ENCODE data around the gene SH3BP4. TPM values are rescaled to one million over a fixed set of nuclear protein-coding genes. Genes with fewer than 3 reads are reported as not detected.

Gene SH3BP4
- total and polyA plus RNA-seq, 7 donors, result 4.8 to 22.8 (median 14.0) TPM

- no peak overlapping the region for H3K27ac ChIP-seq
- H3K9me3 ChIP-seq, result no peaks in the 10 kb centered on the region
- no peaks in the 10 kb centered on the region for H3K27me3 ChIP-seq
- no peak for DNase-seq
- H3K4me1 ChIP-seq, result no peaks in the 10 kb centered on the region
- TF ChIP-seq POLR2AphosphoS5 (IDR thresholded peaks at IDR 0.05) (no peak), CTCF (IDR thresholded peaks at IDR 0.05) (no peak), POLR2A (IDR thresholded peaks at IDR 0.05) (no peak), EP300 (IDR thresholded peaks at IDR 0.05) (no peak)
- intact Hi-C loops (cut with DNase I), result no loop called here
- H3K36me3 ChIP-seq, result no peaks in the 10 kb centered on the region
- WGBS, 2 donors, result 70 to 71% methylated on average over 2 of the region's 2 CpGs
- H3K4me3 ChIP-seq, result no peak overlapping the region
Measured at GRCh38 chr2:234911271-234911670, 40.5 kb upstream of the SH3BP4 start.

- no peak for DNase-seq
- WGBS, 2 donors, result 46 to 71% methylated on average over 3 of the region's 3 CpGs
- no peaks in the 10 kb centered on the region for H3K27me3 ChIP-seq
- TF ChIP-seq EP300 (IDR thresholded peaks at IDR 0.05) (no peak), POLR2A (IDR thresholded peaks at IDR 0.05) (no peak), CTCF (IDR thresholded peaks at IDR 0.05) (no peak), POLR2AphosphoS5 (IDR thresholded peaks at IDR 0.05) (no peak)
- no peak overlapping the region for H3K4me3 ChIP-seq
- no peaks in the 10 kb centered on the region for H3K9me3 ChIP-seq
- intact Hi-C loops (cut with DNase I), result no loop called here
- no peak overlapping the region for H3K27ac ChIP-seq
- no peaks in the 10 kb centered on the region for H3K4me1 ChIP-seq
- no peaks in the 10 kb centered on the region for H3K36me3 ChIP-seq
Measured at GRCh38 chr2:234912437-234912836, 39.4 kb upstream of the SH3BP4 start.

GRCh38 chr2:234913208-234913626 lies 38.6 kb upstream of the SH3BP4 start:
- 14 to 60% methylated on average over 5 of the region's 5 CpGs for WGBS, 2 donors
- Histone ChIP-seq H3K4me3 (no peak overlapping the region), H3K27me3 (no peaks in the 10 kb centered on the region), H3K36me3 (no peaks in the 10 kb centered on the region), H3K9me3 (no peaks in the 10 kb centered on the region), H3K4me1 (no peaks in the 10 kb centered on the region), H3K27ac (no peak overlapping the region)
- intact Hi-C loops (cut with DNase I), result no loop called here
- no peak for DNase-seq
- no peak for TF ChIP-seq EP300 (IDR thresholded peaks at IDR 0.05)
- TF ChIP-seq POLR2A (IDR thresholded peaks at IDR 0.05), result no peak
- no peak for TF ChIP-seq POLR2AphosphoS5 (IDR thresholded peaks at IDR 0.05)
- no peak for TF ChIP-seq CTCF (IDR thresholded peaks at IDR 0.05)

GRCh38 chr2:234914371-234915154 lies 37.3 kb upstream of the SH3BP4 start:
- TF ChIP-seq POLR2A (IDR thresholded peaks at IDR 0.05), result no peak
- TF ChIP-seq EP300 (IDR thresholded peaks at IDR 0.05), result no peak
- TF ChIP-seq POLR2AphosphoS5 (IDR thresholded peaks at IDR 0.05), result no peak
- TF ChIP-seq CTCF (IDR thresholded peaks at IDR 0.05), result no peak

More at GRCh38 chr2:234914371-234915154, 37.3 kb upstream of the SH3BP4 start:
- no peak for DNase-seq
- Histone ChIP-seq H3K27me3 (no peaks in the 10 kb centered on the region), H3K36me3 (no peaks in the 10 kb centered on the region), H3K4me3 (no peak overlapping the region), H3K4me1 (no peaks in the 10 kb centered on the region), H3K27ac (no peak overlapping the region), H3K9me3 (no peaks in the 10 kb centered on the region)
- intact Hi-C loops (cut with DNase I), result no loop called here
- 83 to 89% methylated on average over 9 of the region's 9 CpGs for WGBS, 2 donors
